Activated naive CD4-positive, alpha-beta T cell treated with anti-CD3 and anti-CD28 coated beads, Interleukin-2, amount 50 U/mL, for 72 hours (primary cell): ENCODE results near the gene FDPS. TPM values are rescaled to one million over a fixed set of nuclear protein-coding genes. Genes with fewer than 3 reads are reported as not detected.

Experiments used
- total RNA-seq, 2 donors: library from RNA; stranded (reverse); gene quantifications; one replicate each; pipeline ENCODE4 v1.2.3, GENCODE V29; 2022

The FDPS gene
- total RNA-seq, 2 donors from 2014 or later, result 349 to 372 TPM

Other genes with a start within 250 kb of the FDPS start
- gene EFNA4, start 245.1 kb upstream of the FDPS start, total RNA-seq, result 1 to 10 TPM; 5.7 to 9.5 TPM
- gene EFNA3, start 230.0 kb upstream of the FDPS start, total RNA-seq, result 10 to 100 TPM in 1 of 2 donors, 1 to 10 TPM in 1; 1.7 to 12.6 TPM
- 1 to 10 TPM in 1 of 2 donors, under 1 TPM in 1; 0.68 to 1.6 TPM for gene EFNA1, start 181.0 kb upstream of the FDPS start, total RNA-seq
- 10 to 100 TPM; 47.4 to 49.4 TPM for gene SLC50A1, start 173.0 kb upstream of the FDPS start, total RNA-seq
- 10 to 100 TPM; 26.4 to 40.8 TPM for gene DPM3, start 168.3 kb upstream of the FDPS start, total RNA-seq
- 100 to 1,000 TPM; 106 to 162 TPM for gene KRTCAP2, start 135.6 kb upstream of the FDPS start, total RNA-seq
- 10 to 100 TPM in 1 of 2 donors, 1 to 10 TPM in 1; 6.8 to 15.2 TPM for gene TRIM46, start 135.0 kb upstream of the FDPS start, total RNA-seq
- 10 to 100 TPM; 17.2 to 23.6 TPM for gene THBS3, start 101.0 kb upstream of the FDPS start, total RNA-seq
- 10 to 100 TPM; 46.6 to 57.2 TPM for gene MTX1, start 100.2 kb upstream of the FDPS start, total RNA-seq
- gene ENTREP3, start 53.4 kb upstream of the FDPS start, total RNA-seq, result 10 to 100 TPM; 14.3 to 45.8 TPM
- gene SCAMP3, start 46.5 kb upstream of the FDPS start, total RNA-seq, result 100 to 1,000 TPM in 1 of 2 donors, 10 to 100 TPM in 1; 98.9 to 107 TPM
- gene CLK2, start 35.4 kb upstream of the FDPS start, total RNA-seq, result 100 to 1,000 TPM in 1 of 2 donors, 10 to 100 TPM in 1; 90.7 to 106 TPM
- 1 to 10 TPM; 3.9 to 4.8 TPM for gene HCN3, start 31.4 kb upstream of the FDPS start, total RNA-seq
- gene PKLR, start 7.4 kb upstream of the FDPS start, total RNA-seq, result under 1 TPM in 1 of 2 donors, not detected in 1; 0.14 TPM
- 10 to 100 TPM; 23.1 to 28.7 TPM for gene RUSC1, start 12.0 kb downstream of the FDPS start, total RNA-seq